Type B pancreatic cell (in vitro differentiated cells): ENCODE measurements around the gene SPDYE1. TPM values are rescaled to one million over a fixed set of nuclear protein-coding genes. Genes with fewer than 3 reads are reported as not detected.
"Not testable (repeated sequence)": the region's sequence is repeated elsewhere in the genome, so short reads cannot be mapped to it uniquely, and the experiment has no call there.

Experiments
- DNase-seq: peaks from one replicate; pipeline ENCODE4 v3.0.0; 2021; ENCODE audit warnings: mixed read lengths; ENCODE audit not compliant: unreplicated experiment; ENCODE audit errors: extremely low spot score
- H3K27ac Mint-ChIP-seq: 2 replicates; pipeline ENCODE4 v1.8.0; 2021; ENCODE audit warnings: mild to moderate bottlenecking, mixed read lengths
- H3K27me3 Mint-ChIP-seq: 2 replicates; pipeline ENCODE4 v1.8.0; 2021; ENCODE audit warnings: mixed read lengths
- H3K36me3 Mint-ChIP-seq: 2 replicates; pipeline ENCODE4 v1.8.0; 2021; ENCODE audit warnings: mixed read lengths
- H3K4me1 Mint-ChIP-seq: one replicate; pipeline ENCODE4 v1.8.0; 2021; ENCODE audit warnings: mixed read lengths; ENCODE audit not compliant: unreplicated experiment
- H3K4me3 Mint-ChIP-seq: 2 replicates; pipeline ENCODE4 v1.8.0; 2021; ENCODE audit warnings: mild to moderate bottlenecking, mixed read lengths
- H3K9me3 Mint-ChIP-seq: 2 replicates; pipeline ENCODE4 v1.8.0; 2021; ENCODE audit warnings: mixed read lengths
- total RNA-seq: library from RNA; stranded (reverse); gene quantifications from 2 replicates; pipeline ENCODE4 v1.2.1, GENCODE V29; 2021; ENCODE audit warnings: low replicate concordance
- TF ChIP-seq, protein P1 (sequence below): fragments of 200-600 bp; sonication (generic); conservative IDR thresholded peaks from 2 replicates; pipeline ENCODE4 v1.5.0; 2021; ENCODE audit warnings: antibody characterized with exemption, mild to moderate bottlenecking

The SPDYE1 gene
- total RNA-seq, 1 donor from 2014 or later = not detected

GRCh38 chr7:44033971-44034844 is 36.5 kb downstream of the SPDYE1 start:
- not testable (repeated sequence) for H3K9me3 Mint-ChIP-seq, H3K4me3 Mint-ChIP-seq, H3K27ac Mint-ChIP-seq, H3K27me3 Mint-ChIP-seq, DNase-seq, H3K36me3 Mint-ChIP-seq, H3K4me1 Mint-ChIP-seq

DNA sequence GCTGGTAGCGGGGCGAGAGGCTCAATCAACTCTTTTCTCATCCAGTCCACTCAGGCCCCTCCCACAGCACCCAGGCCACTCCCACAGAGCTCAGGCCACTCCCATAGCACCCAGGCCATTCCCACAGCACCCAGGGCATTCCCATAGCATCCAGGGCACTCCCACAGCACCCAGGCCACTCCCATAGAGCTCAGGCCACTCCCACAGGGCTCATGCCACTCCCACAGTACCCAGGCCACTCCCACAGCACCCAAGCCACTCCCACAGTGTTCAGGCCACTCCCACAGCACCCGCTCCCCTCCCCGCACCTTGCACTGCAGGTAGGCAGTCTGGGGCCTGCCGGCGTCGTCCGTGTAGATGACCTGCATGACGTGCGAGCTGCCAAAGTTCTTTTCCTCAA is 38.7 kb downstream of the SPDYE1 start:
- H3K4me1 Mint-ChIP-seq, DNase-seq, H3K27ac Mint-ChIP-seq, H3K9me3 Mint-ChIP-seq, H3K27me3 Mint-ChIP-seq, H3K4me3 Mint-ChIP-seq, H3K36me3 Mint-ChIP-seq: not testable (repeated sequence)

DNA sequence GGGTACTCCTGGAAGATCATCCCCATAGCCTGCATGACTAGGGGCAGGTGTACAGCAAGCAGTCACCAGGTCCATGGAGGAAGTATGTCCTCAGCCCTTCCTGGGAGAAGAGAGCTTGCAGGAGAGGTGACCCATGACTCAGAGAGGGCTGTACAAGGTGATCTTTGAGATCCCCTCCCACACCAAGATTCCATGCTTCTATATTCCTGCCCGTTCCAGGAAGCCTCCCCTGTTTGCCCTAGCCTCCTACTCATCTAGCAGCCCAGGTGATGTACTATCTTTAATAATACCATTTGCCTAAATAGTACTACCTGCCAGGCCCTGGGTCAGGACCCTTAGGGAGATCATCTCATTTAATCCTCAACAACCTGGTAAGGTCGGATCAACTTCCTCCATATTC is 40.3 kb downstream of the SPDYE1 start:
- not testable (repeated sequence) for H3K27ac Mint-ChIP-seq, H3K9me3 Mint-ChIP-seq, H3K4me1 Mint-ChIP-seq, H3K36me3 Mint-ChIP-seq, H3K27me3 Mint-ChIP-seq, DNase-seq
- H3K4me3 Mint-ChIP-seq = peak overlapping the region; percentile 47

DNA sequence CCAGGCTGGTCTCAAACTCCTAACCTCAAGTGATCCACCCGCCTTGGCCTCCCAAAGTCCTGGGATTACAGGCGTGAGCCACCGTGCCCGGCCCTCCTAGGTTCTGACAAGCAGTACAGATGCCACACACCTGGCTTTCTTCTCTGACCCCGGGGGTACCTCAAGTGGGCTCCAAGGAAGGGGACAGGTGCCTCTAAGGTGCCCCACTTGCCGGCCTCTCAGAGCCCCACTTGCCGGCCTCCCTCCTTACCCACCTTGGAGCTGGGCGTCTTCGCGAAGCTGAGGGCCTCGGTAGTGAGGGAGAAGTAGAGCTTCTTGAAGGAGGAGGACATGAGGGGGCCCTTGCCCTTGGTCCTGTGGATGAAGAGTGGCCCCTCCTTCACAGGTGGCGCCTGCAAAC is 40.9 kb downstream of the SPDYE1 start:
- H3K27ac Mint-ChIP-seq, H3K4me3 Mint-ChIP-seq, H3K4me1 Mint-ChIP-seq, DNase-seq, H3K27me3 Mint-ChIP-seq, H3K9me3 Mint-ChIP-seq, H3K36me3 Mint-ChIP-seq: not testable (repeated sequence)

DNA sequence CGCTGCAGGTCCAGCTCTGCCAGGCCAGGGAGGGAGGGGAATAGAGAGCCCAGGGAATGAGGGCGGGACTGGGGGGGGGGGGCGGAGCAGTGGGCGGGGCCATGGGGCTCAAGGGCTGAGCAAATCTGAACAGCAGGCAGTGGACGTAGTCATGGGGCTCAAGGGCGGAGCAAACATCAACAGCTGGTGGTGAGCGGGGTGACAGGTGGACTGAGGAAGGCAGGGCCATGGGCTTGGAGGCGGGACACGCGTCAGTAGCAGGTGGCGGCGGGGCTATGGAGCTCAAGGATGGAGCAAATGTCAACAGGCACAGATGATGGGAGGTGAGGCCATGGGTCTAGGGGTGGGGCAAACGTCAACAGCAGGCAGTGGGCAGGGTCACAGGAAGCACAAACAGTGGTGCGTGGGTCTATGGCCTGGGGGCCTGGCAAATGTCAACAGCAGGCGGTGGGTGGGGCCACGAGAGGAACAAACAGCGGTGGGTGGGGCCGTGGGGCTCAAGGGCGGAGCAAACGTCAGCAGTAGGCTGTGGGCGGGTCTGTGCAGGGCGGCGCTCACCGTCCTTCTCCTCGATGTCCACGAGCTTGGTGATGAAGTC is 41.4 kb downstream of the SPDYE1 start:
- not testable (repeated sequence) for H3K9me3 Mint-ChIP-seq, H3K4me1 Mint-ChIP-seq, H3K36me3 Mint-ChIP-seq, H3K27me3 Mint-ChIP-seq
- peak overlapping the region; percentile 89 for H3K27ac Mint-ChIP-seq
- peak overlapping the region; percentile 86 for H3K4me3 Mint-ChIP-seq
- DNase-seq = peak; percentile 87

- H3K36me3 Mint-ChIP-seq, H3K4me3 Mint-ChIP-seq, DNase-seq, H3K4me1 Mint-ChIP-seq, H3K27me3 Mint-ChIP-seq, H3K9me3 Mint-ChIP-seq, H3K27ac Mint-ChIP-seq: not testable (repeated sequence)
Measured at GRCh38 chr7:44039800-44040492, 42.2 kb downstream of the SPDYE1 start.

DNA sequence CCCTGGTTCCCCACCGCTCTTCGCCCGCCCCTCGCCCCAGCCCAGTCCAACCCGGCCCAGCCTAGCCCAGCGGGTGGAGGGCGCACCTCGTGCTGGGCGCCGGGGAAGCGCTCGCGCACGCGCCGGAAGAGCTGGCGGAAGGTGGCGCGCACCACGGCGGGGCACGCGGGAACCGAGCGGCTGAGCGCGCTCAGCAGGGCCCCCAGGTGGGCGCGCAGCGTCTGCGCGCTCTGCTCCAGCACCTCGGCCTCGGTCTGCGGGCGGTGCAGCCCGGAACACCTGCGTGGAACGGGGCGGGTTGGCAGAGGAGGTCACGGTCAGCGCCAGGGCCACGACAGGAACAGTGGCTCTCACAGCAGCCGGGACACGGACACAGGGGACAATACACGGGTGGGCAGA is 42.8 kb downstream of the SPDYE1 start:
- TF ChIP-seq, protein P1, sequence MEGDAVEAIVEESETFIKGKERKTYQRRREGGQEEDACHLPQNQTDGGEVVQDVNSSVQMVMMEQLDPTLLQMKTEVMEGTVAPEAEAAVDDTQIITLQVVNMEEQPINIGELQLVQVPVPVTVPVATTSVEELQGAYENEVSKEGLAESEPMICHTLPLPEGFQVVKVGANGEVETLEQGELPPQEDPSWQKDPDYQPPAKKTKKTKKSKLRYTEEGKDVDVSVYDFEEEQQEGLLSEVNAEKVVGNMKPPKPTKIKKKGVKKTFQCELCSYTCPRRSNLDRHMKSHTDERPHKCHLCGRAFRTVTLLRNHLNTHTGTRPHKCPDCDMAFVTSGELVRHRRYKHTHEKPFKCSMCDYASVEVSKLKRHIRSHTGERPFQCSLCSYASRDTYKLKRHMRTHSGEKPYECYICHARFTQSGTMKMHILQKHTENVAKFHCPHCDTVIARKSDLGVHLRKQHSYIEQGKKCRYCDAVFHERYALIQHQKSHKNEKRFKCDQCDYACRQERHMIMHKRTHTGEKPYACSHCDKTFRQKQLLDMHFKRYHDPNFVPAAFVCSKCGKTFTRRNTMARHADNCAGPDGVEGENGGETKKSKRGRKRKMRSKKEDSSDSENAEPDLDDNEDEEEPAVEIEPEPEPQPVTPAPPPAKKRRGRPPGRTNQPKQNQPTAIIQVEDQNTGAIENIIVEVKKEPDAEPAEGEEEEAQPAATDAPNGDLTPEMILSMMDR = peak; percentile 27
- not testable (repeated sequence) for H3K4me1 Mint-ChIP-seq, H3K27ac Mint-ChIP-seq, DNase-seq, H3K9me3 Mint-ChIP-seq, H3K27me3 Mint-ChIP-seq, H3K36me3 Mint-ChIP-seq
- peak overlapping the region; percentile 68 for H3K4me3 Mint-ChIP-seq

DNA sequence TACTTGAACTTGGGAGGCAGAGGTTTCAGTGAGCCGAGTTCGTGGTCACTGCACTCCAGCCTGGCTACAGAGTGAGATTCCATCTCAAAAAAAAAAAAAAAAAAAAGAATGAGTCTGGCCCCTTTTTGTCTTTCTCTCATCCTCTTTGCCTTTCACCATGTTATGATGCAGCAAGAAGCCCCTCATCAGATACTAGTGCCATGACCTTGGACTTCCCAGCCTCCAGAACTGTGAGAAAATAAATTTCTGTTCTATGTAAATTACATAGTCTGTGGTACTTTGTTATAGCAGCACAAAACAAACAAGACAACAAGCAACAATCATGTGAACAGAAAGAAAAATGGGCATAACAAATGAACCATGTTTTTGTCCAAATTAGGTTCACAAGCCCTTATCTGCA is 44.5 kb downstream of the SPDYE1 start:
- peaks cover 24% of the 10 kb centered on the region for H3K4me1 Mint-ChIP-seq
- H3K27me3 Mint-ChIP-seq = peaks cover 3% of the 10 kb centered on the region
- H3K4me3 Mint-ChIP-seq = peak overlapping the region; percentile 71

More for the DNA sequence above, 44.5 kb downstream of the SPDYE1 start:
- TF ChIP-seq, protein P1 = no peak
- no peaks in the 10 kb centered on the region for H3K36me3 Mint-ChIP-seq
- H3K27ac Mint-ChIP-seq = no peak overlapping the region
- no peak for DNase-seq
- no peaks in the 10 kb centered on the region for H3K9me3 Mint-ChIP-seq
